H1 (cell line): ENCODE measurements around the gene BPIFB6. TPM values are rescaled to one million over a fixed set of nuclear protein-coding genes. Genes with fewer than 3 reads are reported as not detected.
A peak's percentile ranks its signal among the peaks of the same experiment; 100 is the strongest.

Source experiments
- CTCF ChIA-PET: fragments of 300-600 bp; sonication (Branson Sonifier 250); formaldehyde crosslinking; loops from one replicate; lab custom pipeline; 2021; ENCODE audit not compliant: partially characterized antibody; lab: Charles Lee
- POLR2A ChIA-PET: fragments of 300-600 bp; sonication (Branson Sonifier 250); formaldehyde crosslinking; loops from one replicate; lab custom pipeline; 2021; ENCODE audit warnings: inconsistent platforms; ENCODE audit not compliant: partially characterized antibody; lab: Charles Lee
- DNase-seq, 2 experiments: peaks; one replicate each; pipeline versions ENCODE4 v3.0.0 to v3.0.0-alpha.2; 2010 to 2022; ENCODE audit warnings: low spot score in 2 of 2, low read depth in 1 of 2, mixed read lengths in 1 of 2
- FAIRE-seq: peaks from 2 replicates; lab custom pipeline; 2011; peaks lifted over from hg19 to GRCh38; lab: Jason Lieb, UNC
- H2AFZ ChIP-seq: 2 replicates; pipeline ENCODE4 v1.8.1; 2012; ENCODE audit warnings: low read length, inconsistent platforms
- H2AK5ac ChIP-seq: 2 replicates; pipeline ENCODE4 v1.6.1; 2013; ENCODE audit warnings: low read depth, low read length
- H2BK120ac ChIP-seq: replicated peaks from 2 replicates; pipeline ENCODE3; 2013; ENCODE audit warnings: low read depth, low read length, inconsistent platforms
- H2BK12ac ChIP-seq: 2 replicates; pipeline ENCODE4 v1.6.1; 2013; ENCODE audit warnings: low read depth, low read length
- H2BK15ac ChIP-seq: 2 replicates; pipeline ENCODE4 v1.6.1; 2013; ENCODE audit warnings: low read length
- H2BK20ac ChIP-seq: 2 replicates; pipeline ENCODE4 v1.6.1; 2013; ENCODE audit warnings: low read length
- H2BK5ac ChIP-seq: 2 replicates; pipeline ENCODE4 v1.6.1; 2013; ENCODE audit warnings: low read depth, low read length
- H3K14ac ChIP-seq: 2 replicates; pipeline ENCODE4 v1.6.1; 2013; ENCODE audit warnings: inconsistent platforms; ENCODE audit not compliant: insufficient read length
- H3K18ac ChIP-seq: 2 replicates; pipeline ENCODE4 v1.6.1; 2013; ENCODE audit warnings: low read length; ENCODE audit errors: extremely low read depth
- H3K23ac ChIP-seq: 2 replicates; pipeline ENCODE4 v1.6.1; 2013; ENCODE audit warnings: inconsistent platforms; ENCODE audit not compliant: insufficient read length
- H3K23me2 ChIP-seq: 2 replicates; pipeline ENCODE4 v1.6.1; 2013; ENCODE audit warnings: low read depth, low read length
- H3K27ac ChIP-seq: 2 replicates; pipeline ENCODE4 v1.6.1; 2011; ENCODE audit warnings: low read depth, low read length, inconsistent platforms
- H3K27me3 ChIP-seq, 4 experiments: replicated peaks in 1 of 4; 1 replicate in 1 of 4; 2 replicates in 3 of 4; pipeline versions ENCODE4 v1.6.1 to v1.8.1; 2011 to 2013; ENCODE audit warnings: low read length in 3 of 4, mild to moderate bottlenecking in 3 of 4, inconsistent platforms in 2 of 4, mixed read lengths in 2 of 4, moderate library complexity in 1 of 4; ENCODE audit not compliant: control insufficient read depth in 3 of 4, insufficient read depth in 3 of 4; ENCODE audit errors: extremely low read depth in 1 of 4
- H3K36me3 ChIP-seq, 4 experiments: 2 replicates each; pipeline versions ENCODE4 v1.6.1 to v1.8.1; 2011 to 2013; ENCODE audit warnings: mild to moderate bottlenecking in 4 of 4, low read length in 3 of 4, moderate library complexity in 2 of 4, control low read depth in 1 of 4, inconsistent platforms in 1 of 4; ENCODE audit not compliant: insufficient read depth in 4 of 4, control insufficient read depth in 2 of 4
- H3K4ac ChIP-seq: replicated peaks from 2 replicates; pipeline ENCODE3; 2013; ENCODE audit warnings: low read length, low read depth, mixed read lengths, inconsistent platforms; ENCODE audit not compliant: insufficient read length
- H3K4me1 ChIP-seq, 4 experiments: replicated peaks in 1 of 4; 1 replicate in 1 of 4; 2 replicates in 3 of 4; pipeline versions ENCODE4 v1.6.1 to v1.8.1; 2011 to 2013; ENCODE audit warnings: low read length in 3 of 4, inconsistent platforms in 2 of 4, mixed read lengths in 1 of 4; ENCODE audit not compliant: insufficient read depth in 4 of 4, control insufficient read depth in 3 of 4
- H3K4me2 ChIP-seq, 2 experiments: 2 replicates each; pipeline versions ENCODE4 v1.6.1 to v1.8.1; 2011 to 2013; ENCODE audit warnings: low read depth in 2 of 2, low read length in 2 of 2, control low read depth in 1 of 2, inconsistent platforms in 1 of 2, mild to moderate bottlenecking in 1 of 2; ENCODE audit not compliant: insufficient read depth in 1 of 2
- H3K4me3 ChIP-seq, 4 experiments: fragments of 200-600, 300-600 bp in 1 of 4; sonication (generic), shearing (Covaris generic), sonication (Bioruptor Twin) in 1 of 4; 2 replicates each; pipeline versions ENCODE4 v1.5.1 to v1.8.1; 2011 to 2016; ENCODE audit warnings: low read length in 4 of 4, low read depth in 3 of 4, control low read depth in 2 of 4, inconsistent platforms in 2 of 4, mild to moderate bottlenecking in 2 of 4, mixed read lengths in 1 of 4, moderate library complexity in 1 of 4; ENCODE audit not compliant: insufficient read depth in 2 of 4; ENCODE audit errors: extremely low read depth in 1 of 4
- H3K56ac ChIP-seq: replicated peaks from 2 replicates; pipeline ENCODE3; 2013; ENCODE audit warnings: low read depth, mild to moderate bottlenecking, mixed read lengths, low read length, inconsistent platforms; ENCODE audit not compliant: insufficient read length
- H3K79me1 ChIP-seq: 2 replicates; pipeline ENCODE4 v1.6.1; 2013; ENCODE audit warnings: low read depth, low read length, control low read depth
- H3K79me2 ChIP-seq, 2 experiments: 2 replicates each; pipeline versions ENCODE4 v1.6.1 to v1.8.1; 2012 to 2013; ENCODE audit warnings: low read length in 2 of 2, mild to moderate bottlenecking in 2 of 2, inconsistent platforms in 1 of 2; ENCODE audit not compliant: insufficient read depth in 2 of 2, control insufficient read depth in 1 of 2
- H3K9ac ChIP-seq, 4 experiments: replicated peaks in 1 of 4; 1 replicate in 1 of 4; 2 replicates in 3 of 4; pipeline versions ENCODE4 v1.6.1 to v1.8.1; 2011 to 2013; ENCODE audit warnings: low read depth in 3 of 4, low read length in 3 of 4, control low read depth in 2 of 4, mild to moderate bottlenecking in 2 of 4, moderate library complexity in 2 of 4, inconsistent platforms in 1 of 4; ENCODE audit errors: extremely low read depth in 1 of 4
- H3K9me3 ChIP-seq, 2 experiments: 2 replicates each; pipeline versions ENCODE4 v1.6.1 to v1.8.1; 2012 to 2013; ENCODE audit warnings: mild to moderate bottlenecking in 2 of 2, moderate library complexity in 2 of 2, control low read depth in 1 of 2, inconsistent platforms in 1 of 2, low read depth in 1 of 2, low read length in 1 of 2, mixed read lengths in 1 of 2; ENCODE audit not compliant: insufficient read depth in 2 of 2
- H4K20me1 ChIP-seq, 2 experiments: replicated peaks in 1 of 2; 2 replicates each; pipeline versions ENCODE3 to v1.8.1; 2011 to 2013; ENCODE audit warnings: inconsistent platforms in 2 of 2, low read length in 2 of 2, mild to moderate bottlenecking in 1 of 2; ENCODE audit not compliant: insufficient read depth in 2 of 2, control insufficient read depth in 1 of 2
- H4K5ac ChIP-seq: 2 replicates; pipeline ENCODE4 v1.6.1; 2013; ENCODE audit warnings: low read length, low read depth, mixed read lengths, inconsistent platforms; ENCODE audit not compliant: insufficient read length
- H4K8ac ChIP-seq: 2 replicates; pipeline ENCODE4 v1.8.0; 2013; ENCODE audit warnings: mild to moderate bottlenecking, moderate library complexity, low read length, inconsistent platforms; ENCODE audit not compliant: insufficient read depth; ENCODE audit errors: extremely low read depth
- H4K91ac ChIP-seq: replicated peaks from 2 replicates; pipeline ENCODE3; 2013; ENCODE audit warnings: low read length, mixed read lengths, inconsistent platforms; ENCODE audit not compliant: insufficient read length
- CEBPB ChIP-seq: IDR thresholded peaks from 2 replicates; pipeline ENCODE4 v1.6.1; 2012; ENCODE audit warnings: low read depth, low read length
- RXRA ChIP-seq: IDR thresholded peaks from 2 replicates; pipeline ENCODE4 v1.6.1; 2011; ENCODE audit warnings: low read depth, mild to moderate bottlenecking, low read length, moderate library complexity; ENCODE audit not compliant: insufficient read depth
- SP1 ChIP-seq: IDR thresholded peaks from 2 replicates; pipeline ENCODE4 v1.6.1; 2011; ENCODE audit warnings: low read depth, low read length
- WGBS, 2 experiments: shearing (Covaris generic) in 1 of 2; methylation state at CpG; one replicate each; pipeline versions ENCODE4 v1.1.6 to v1.1.7; 2013 to 2015; ENCODE audit warnings: low lambda C conversion rate in 2 of 2, mixed read lengths in 2 of 2, inconsistent platforms in 1 of 2, low coverage in 1 of 2, missing lambda C conversion rate in 1 of 2; ENCODE audit not compliant: insufficient replicate concordance in 2 of 2, insufficient coverage in 1 of 2, insufficient read length in 1 of 2; ENCODE audit errors: extremely low coverage in 1 of 2, missing lambda C conversion rate in 1 of 2; 5-methylcytosine and 5-hydroxymethylcytosine counted together
- polyA plus RNA-seq, 7 experiments: library from polyadenylated mRNA; depleted of rRNA in 3 of 7; stranded (reverse) in 5 of 7; unstranded in 2 of 7; fragments of >200 nt in 5 of 7; fragments of 200-250 nt in 2 of 7; gene quantifications; 1 replicate in 5 of 7; 2 replicates in 1 of 7; 4 replicates in 1 of 7; pipeline versions ENCODE4 v1.2.1 to v1.2.3, GENCODE V29; 2011 to 2013; ENCODE audit warnings: missing spikeins in 2 of 7, mixed read lengths in 2 of 7
- total RNA-seq: library from RNA; stranded (reverse); fragmentation: NEBNext Ultra II Directional; extraction: Animal tissue kit (Norgen Biotek cat#: 25700); gene quantifications from 2 replicates; pipeline ENCODE4 v1.2.1, GENCODE V29; 2021
- TF ChIP-seq, protein P1 (sequence below): IDR thresholded peaks from 2 replicates; pipeline ENCODE4 v1.6.1; 2012; ENCODE audit warnings: inconsistent platforms

Gene BPIFB6
- total and polyA plus RNA-seq, 2 of the 8 experiments (the other 6 are each of a cell fraction or from before 2014, with no cell fraction given): not detected

DNA sequence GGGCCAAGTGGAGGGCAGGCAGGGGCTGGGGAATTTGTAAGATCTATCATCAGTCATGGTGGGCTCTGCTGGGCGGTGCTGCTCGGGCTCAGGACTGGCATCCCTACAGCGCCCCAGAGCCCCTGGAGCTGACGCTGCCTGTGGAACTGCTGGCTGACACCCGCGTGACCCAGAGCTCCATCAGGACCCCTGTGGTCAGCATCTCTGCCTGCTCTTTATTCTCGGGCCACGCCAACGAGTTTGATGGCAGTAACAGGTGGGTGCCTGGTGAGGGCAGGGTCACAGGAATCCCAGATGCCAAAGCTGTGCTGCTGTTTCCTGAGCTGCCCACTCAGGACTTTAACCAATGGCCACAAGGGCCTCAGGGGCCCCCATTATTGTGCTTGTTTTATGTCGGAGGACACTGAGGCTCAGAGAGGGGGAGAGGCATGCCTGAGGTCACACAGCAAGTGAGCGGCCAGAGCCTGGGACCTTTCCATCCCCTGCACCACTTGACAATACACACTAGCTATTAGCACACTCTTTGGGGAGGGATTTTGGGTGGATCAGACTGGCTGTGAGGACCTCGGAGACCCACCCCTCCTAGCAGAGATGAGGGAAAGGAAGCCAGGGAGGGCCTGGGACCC is 17.6 kb upstream of the BPIFB6 start:
- Histone ChIP-seq H3K4me2 (no peak overlapping the region), H3K36me3 (no peaks in the 10 kb centered on the region), H3K23ac (no peak overlapping the region), H2BK120ac (no peak overlapping the region), H3K23me2 (no peaks in the 10 kb centered on the region), H2BK12ac (no peak overlapping the region), H3K79me2 (no peaks in the 10 kb centered on the region), H3K27ac (no peak overlapping the region), H2AFZ (no peak overlapping the region), H3K9ac (no peak overlapping the region), H3K79me1 (no peaks in the 10 kb centered on the region), H3K4me3 (no peak overlapping the region), H2BK5ac (no peak overlapping the region), H3K18ac (no peak overlapping the region), H2BK15ac (0 out of 2 replicates have a peak overlapping the region, but pooled peaks have one; percentile 21), H3K56ac (no peak overlapping the region), H4K8ac (no peak overlapping the region), H3K4ac (no peak overlapping the region), H3K4me1 (peaks cover 0 to 11% (median 0%) of the 10 kb centered on the region in 4 experiments; a peak in 2 of 7 replicates), H3K9me3 (no peaks in the 10 kb centered on the region), H2BK20ac (no peak overlapping the region), H3K27me3 (no peaks in the 10 kb centered on the region), H3K14ac (no peak overlapping the region), H4K5ac (no peak overlapping the region), H4K20me1 (peaks cover 0 to 2% of the 10 kb centered on the region in 2 experiments), H2AK5ac (no peak overlapping the region), H4K91ac (no peak overlapping the region)
- POLR2A ChIA-PET: no interaction called here
- CTCF ChIA-PET: interaction anchor here (0.6 to 11.8 kb wide), 10 partner anchors 8 to 268 kb away, joined by 3 to 86 read pairs (median 4); partner anchors contain the start of genes BPIFB2 and SUN5
- no peak for FAIRE-seq
- DNase-seq: no peak
- WGBS, 2 experiments: 90% methylated on average over 12 of the region's 12 CpGs; no CpG with 5 or more reads in 1 of the 2 experiments
- TF ChIP-seq RXRA (no peak), SP1 (no peak), CEBPB (no peak)
- TF ChIP-seq, protein P1, sequence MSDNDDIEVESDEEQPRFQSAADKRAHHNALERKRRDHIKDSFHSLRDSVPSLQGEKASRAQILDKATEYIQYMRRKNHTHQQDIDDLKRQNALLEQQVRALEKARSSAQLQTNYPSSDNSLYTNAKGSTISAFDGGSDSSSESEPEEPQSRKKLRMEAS: no peak
